Measurements from ENCODE around the gene TNFSF8.

DNA sequence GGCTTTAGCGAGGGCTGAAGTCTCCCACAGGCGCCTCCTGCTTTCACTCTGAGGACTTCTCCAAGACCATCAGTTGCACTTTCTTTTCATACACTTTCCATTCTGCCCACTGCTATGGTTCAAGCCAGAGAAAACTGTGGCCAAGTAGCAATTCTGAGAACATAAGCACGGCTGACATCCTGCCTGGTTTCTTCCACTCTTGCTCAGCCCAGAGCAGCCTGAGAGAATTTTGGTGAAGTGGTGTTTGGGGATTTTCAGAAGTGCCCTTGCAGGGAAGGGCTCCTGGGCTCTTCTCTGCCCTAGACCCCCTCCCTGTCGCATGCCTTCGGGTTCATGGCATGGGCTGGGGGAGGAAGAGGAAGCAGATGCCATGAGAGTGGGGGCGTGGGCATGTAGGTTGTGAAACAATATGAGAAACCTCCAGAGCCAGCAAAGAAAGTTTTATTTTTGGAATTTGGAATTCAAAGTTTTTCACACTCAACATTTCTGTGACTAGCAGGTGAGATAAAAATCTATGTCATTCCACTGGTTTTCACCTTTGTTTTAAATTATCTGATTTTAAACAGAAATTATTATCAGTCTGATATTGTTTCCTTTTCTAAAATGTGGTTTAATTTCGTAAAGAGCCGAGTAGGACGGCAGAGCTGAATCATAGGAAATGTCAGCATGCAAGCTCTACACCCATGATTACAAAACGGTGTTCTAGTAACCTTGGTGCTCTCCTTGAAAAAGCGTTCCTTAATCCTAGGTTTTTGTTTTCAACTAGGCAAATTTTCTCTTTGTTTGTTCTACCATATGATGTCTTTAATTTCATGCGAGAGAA lies 27.8 kb upstream of the TNFSF8 start:
- TF ChIP-seq, protein P1, sequence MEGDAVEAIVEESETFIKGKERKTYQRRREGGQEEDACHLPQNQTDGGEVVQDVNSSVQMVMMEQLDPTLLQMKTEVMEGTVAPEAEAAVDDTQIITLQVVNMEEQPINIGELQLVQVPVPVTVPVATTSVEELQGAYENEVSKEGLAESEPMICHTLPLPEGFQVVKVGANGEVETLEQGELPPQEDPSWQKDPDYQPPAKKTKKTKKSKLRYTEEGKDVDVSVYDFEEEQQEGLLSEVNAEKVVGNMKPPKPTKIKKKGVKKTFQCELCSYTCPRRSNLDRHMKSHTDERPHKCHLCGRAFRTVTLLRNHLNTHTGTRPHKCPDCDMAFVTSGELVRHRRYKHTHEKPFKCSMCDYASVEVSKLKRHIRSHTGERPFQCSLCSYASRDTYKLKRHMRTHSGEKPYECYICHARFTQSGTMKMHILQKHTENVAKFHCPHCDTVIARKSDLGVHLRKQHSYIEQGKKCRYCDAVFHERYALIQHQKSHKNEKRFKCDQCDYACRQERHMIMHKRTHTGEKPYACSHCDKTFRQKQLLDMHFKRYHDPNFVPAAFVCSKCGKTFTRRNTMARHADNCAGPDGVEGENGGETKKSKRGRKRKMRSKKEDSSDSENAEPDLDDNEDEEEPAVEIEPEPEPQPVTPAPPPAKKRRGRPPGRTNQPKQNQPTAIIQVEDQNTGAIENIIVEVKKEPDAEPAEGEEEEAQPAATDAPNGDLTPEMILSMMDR (IDR thresholded peaks at IDR 0.05 in 2 of 3, conservative IDR thresholded peaks at IDR 0.05 in 1 of 3; ENCODE audit: insufficient read depth in 2 of 3, low read depth in 1 of 3, low read length in 3 of 3) = no peak
- TF ChIP-seq, protein P2, sequence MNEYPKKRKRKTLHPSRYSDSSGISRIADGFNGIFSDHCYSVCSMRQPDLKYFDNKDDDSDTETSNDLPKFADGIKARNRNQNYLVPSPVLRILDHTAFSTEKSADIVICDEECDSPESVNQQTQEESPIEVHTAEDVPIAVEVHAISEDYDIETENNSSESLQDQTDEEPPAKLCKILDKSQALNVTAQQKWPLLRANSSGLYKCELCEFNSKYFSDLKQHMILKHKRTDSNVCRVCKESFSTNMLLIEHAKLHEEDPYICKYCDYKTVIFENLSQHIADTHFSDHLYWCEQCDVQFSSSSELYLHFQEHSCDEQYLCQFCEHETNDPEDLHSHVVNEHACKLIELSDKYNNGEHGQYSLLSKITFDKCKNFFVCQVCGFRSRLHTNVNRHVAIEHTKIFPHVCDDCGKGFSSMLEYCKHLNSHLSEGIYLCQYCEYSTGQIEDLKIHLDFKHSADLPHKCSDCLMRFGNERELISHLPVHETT (CRISPR knock-in tag; conservative IDR thresholded peaks at IDR 0.05 in 1 of 2, IDR thresholded peaks at IDR 0.05 in 1 of 2) = no peak
- no peak for TF ChIP-seq STAG1 (CRISPR knock-in tag; IDR thresholded peaks at IDR 0.05; ENCODE audit: borderline replicate concordance)
- no peak for TF ChIP-seq YY1 (IDR thresholded peaks at IDR 0.05; ENCODE audit: borderline replicate concordance in 1 of 3, control insufficient read depth in 1 of 3, extremely low read depth in 1 of 3, insufficient read depth in 3 of 3, insufficient read length in 1 of 3, insufficient replicate concordance in 2 of 3, low read depth in 1 of 3, low read length in 2 of 3)
- TF ChIP-seq, protein P3, sequence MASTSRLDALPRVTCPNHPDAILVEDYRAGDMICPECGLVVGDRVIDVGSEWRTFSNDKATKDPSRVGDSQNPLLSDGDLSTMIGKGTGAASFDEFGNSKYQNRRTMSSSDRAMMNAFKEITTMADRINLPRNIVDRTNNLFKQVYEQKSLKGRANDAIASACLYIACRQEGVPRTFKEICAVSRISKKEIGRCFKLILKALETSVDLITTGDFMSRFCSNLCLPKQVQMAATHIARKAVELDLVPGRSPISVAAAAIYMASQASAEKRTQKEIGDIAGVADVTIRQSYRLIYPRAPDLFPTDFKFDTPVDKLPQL (IDR thresholded peaks at IDR 0.05; ENCODE audit: extremely low read depth, insufficient read length) = no peak
- TF ChIP-seq ZNF263 (CRISPR knock-in tag; IDR thresholded peaks at IDR 0.05; ENCODE audit: borderline replicate concordance) = no peak
- TF ChIP-seq, protein P4, sequence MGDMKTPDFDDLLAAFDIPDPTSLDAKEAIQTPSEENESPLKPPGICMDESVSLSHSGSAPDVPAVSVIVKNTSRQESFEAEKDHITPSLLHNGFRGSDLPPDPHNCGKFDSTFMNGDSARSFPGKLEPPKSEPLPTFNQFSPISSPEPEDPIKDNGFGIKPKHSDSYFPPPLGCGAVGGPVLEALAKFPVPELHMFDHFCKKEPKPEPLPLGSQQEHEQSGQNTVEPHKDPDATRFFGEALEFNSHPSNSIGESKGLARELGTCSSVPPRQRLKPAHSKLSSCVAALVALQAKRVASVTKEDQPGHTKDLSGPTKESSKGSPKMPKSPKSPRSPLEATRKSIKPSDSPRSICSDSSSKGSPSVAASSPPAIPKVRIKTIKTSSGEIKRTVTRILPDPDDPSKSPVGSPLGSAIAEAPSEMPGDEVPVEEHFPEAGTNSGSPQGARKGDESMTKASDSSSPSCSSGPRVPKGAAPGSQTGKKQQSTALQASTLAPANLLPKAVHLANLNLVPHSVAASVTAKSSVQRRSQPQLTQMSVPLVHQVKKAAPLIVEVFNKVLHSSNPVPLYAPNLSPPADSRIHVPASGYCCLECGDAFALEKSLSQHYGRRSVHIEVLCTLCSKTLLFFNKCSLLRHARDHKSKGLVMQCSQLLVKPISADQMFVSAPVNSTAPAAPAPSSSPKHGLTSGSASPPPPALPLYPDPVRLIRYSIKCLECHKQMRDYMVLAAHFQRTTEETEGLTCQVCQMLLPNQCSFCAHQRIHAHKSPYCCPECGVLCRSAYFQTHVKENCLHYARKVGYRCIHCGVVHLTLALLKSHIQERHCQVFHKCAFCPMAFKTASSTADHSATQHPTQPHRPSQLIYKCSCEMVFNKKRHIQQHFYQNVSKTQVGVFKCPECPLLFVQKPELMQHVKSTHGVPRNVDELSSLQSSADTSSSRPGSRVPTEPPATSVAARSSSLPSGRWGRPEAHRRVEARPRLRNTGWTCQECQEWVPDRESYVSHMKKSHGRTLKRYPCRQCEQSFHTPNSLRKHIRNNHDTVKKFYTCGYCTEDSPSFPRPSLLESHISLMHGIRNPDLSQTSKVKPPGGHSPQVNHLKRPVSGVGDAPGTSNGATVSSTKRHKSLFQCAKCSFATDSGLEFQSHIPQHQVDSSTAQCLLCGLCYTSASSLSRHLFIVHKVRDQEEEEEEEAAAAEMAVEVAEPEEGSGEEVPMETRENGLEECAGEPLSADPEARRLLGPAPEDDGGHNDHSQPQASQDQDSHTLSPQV (IDR thresholded peaks at IDR 0.05) = no peak
- no peak for TF ChIP-seq NR1H2 (CRISPR knock-in tag; IDR thresholded peaks at IDR 0.05)
